ENCODE results near the gene PLEKHG5.

Gene PLEKHG5

DNA sequence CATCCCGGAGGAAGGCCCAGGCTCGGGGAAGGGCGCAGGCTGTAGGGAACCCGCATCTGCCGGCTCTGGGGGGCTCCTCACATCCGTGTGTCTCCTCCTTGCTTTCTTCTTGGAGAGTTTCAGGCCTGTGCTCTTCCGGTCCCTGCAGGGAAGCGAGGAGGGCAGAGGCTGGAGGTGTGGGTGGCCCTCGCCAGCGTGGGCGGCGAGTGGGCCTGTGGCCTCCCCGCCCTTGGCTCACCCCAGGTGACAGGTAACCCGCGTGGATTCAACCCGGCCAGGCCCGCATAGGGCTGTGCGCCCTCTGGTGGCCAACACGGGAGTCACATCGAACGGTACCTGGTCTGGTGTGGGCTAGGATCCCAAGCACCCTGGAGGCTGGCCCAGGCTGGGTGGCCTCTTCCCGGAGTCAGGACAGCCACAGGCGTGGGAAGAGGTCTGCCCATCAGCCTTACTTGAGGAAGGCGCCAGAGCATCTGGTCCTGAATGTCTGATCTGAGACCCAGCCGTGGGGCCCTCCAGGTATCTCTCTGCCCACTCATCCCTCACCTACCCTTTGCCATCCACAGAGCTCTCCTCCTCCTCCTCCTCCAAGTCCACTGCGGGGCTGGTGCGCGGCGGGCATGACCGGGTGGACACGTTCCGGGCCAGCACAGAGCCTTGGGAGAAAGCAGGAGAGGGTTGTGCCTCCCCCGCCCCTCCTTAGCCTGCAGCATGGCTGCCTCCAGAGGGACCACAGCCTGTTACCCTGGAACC is 15.9 kb downstream of the PLEKHG5 start:
- DNase-seq: peak; percentile 86

DNA sequence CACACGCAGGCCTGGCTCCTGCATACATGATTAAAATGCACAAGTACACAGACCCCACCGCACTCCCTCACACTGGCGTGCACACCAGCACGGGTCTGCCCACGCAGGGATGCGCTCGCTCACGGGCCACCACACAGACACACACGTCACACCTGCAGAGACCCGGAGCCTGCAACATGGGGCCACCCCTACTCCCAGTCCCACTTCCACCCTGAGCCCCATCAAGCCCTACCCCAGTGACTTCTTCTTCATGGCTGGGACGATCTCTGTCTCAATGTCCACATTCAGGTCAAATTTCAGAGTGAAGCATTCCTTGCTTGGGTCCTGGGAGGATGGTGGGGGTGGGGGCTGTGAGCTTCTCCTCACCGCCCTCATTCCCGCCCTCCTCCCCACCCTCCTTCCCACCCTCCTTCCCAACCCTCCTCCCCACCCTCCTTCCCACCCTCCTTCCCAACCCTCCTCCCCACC is 16.6 kb downstream of the PLEKHG5 start:
- DNase-seq: no peak

DNA sequence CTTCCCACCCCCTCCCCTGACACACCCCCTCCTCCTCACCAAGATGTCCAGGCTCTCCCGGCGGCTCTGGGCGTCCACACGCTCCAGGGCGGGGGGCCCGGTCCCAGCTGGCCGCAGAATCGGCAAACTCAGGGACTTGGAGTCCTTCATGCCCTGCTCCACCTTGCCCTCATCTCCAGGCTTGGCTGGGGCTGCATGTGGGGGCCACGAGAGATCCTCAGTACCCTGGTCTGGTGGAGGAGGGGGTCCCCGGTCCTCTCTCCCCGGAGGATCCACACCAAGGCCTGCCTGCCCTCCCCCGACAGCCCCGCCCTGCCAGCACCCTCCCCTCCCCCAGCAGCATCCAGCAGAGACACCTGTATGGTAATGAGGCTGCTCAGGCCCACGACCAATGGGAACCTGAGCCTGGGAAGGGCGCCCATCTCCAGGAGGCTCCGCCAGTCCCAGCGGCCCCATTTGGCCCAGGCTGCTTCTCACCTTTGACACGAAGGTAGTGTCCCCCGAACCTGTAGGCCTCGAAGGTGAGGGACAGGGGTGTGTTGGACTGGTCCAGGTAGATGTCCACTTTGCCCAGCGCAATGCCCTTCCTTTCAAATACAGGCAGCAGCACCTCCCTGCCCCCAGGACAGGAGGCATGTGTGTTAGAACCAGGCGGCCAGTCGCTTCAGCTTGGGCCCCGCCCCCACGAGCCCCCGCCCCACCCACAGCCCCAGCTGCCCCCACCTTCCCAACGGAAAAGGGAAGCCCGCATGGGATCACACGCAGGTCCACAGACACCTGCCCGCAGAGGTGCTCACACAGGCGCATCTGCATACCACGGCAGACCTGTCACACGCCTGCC is 17.3 kb downstream of the PLEKHG5 start:
- no peak for DNase-seq

DNA sequence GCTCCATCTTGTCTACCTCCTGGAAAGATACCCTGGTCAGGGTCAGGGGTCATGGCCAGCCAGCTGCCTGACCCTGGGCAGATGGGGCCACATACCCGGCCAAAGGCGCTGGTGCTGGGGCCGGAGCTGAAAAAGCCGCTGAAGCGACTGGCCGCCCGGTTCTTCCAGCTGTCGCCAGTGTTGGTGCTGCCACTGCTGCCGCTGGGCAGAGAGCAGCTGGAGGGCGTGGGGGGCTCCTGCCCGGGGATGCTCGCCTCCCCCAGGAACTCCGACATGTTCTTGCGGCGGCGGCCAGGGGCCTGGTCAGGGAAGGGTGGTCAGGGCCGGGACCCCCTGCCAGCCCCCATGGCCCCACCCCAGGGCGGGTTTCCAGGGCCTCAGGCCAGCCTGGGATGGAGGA is 18.3 kb downstream of the PLEKHG5 start:
- no peak for DNase-seq

DNA sequence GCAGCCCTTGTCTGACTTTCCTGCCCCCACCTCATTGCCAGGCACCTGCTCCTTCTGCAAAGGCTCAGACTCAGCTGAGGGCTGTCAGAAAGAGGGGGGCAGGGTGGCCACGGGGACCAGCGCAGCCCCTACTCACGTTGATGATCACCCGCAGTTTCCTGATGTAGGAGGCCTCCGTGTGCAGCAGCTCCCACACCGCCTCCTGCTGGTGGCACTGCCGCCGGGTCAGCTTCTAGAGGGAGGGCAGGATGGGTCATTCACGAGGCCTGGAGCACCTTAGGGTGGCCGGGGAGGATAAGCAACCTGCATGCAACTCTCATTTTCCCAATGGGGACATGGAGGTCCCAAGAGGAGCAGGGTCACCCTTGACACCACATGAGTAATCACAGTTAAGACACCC is 19.1 kb downstream of the PLEKHG5 start:
- DNase-seq: no peak

DNA sequence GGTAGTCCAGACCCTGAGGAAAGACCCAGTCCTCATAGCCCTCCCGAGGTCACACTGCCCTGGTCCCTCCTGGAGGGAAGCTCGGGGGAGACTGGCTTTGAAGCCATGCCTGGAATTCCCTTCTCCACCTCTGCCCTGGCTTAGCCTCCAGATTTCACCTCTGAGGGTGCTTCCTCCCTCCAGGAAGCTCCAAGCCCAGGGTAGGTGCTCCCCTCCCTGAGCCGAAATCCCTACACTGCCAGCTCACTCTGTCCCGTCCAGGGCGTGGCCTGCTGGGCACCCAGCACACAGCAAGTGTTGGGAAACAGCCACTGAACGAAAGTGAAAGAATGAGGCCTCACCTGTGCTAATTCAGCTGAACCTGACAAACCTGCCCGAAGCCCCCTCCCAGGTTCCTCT is 19.5 kb downstream of the PLEKHG5 start:
- DNase-seq: no peak

DNA sequence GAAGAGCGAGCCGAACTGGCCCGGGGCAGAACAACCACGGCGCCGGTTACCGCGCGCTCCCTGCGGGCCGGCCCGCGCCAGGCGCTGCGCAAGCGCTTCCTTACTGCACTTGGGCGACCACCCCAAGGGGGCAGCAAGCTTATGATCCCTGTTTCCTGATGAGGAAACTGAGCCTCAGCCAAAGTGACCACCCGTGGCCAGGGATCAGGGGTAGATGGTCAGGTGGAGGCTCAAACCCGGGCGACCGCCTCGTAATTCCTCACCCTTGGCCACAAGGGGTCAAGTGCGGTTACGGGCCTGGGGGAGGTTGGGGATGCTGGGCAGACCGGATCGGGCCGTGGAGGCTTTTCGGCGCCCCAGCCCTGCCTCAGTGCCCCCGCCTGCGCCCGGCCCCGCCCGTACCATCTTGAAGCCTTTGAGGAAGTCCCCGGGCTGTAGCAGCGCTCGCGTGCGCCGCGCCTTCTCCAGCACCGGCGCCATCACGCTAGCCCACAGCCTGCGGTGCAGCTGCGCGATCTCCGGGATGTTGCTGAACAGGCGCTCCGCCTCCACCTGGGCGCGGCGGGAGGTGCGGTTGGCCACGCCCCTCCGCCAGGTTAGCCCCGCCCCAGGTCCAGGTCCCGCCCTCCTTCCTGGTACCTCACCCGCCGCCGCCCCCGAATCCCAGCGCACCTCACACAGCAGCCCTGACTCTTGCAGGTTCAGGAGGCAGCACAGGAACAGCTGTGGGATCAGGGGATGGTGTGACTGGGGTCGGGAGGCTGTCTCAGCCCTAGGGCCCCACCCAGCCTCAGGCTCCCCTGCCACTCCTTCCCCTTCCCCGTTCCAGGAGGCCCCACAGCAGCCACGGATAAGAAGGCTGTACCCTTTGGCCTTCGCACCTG is 20.1 kb downstream of the PLEKHG5 start:
- DNase-seq: no peak

DNA sequence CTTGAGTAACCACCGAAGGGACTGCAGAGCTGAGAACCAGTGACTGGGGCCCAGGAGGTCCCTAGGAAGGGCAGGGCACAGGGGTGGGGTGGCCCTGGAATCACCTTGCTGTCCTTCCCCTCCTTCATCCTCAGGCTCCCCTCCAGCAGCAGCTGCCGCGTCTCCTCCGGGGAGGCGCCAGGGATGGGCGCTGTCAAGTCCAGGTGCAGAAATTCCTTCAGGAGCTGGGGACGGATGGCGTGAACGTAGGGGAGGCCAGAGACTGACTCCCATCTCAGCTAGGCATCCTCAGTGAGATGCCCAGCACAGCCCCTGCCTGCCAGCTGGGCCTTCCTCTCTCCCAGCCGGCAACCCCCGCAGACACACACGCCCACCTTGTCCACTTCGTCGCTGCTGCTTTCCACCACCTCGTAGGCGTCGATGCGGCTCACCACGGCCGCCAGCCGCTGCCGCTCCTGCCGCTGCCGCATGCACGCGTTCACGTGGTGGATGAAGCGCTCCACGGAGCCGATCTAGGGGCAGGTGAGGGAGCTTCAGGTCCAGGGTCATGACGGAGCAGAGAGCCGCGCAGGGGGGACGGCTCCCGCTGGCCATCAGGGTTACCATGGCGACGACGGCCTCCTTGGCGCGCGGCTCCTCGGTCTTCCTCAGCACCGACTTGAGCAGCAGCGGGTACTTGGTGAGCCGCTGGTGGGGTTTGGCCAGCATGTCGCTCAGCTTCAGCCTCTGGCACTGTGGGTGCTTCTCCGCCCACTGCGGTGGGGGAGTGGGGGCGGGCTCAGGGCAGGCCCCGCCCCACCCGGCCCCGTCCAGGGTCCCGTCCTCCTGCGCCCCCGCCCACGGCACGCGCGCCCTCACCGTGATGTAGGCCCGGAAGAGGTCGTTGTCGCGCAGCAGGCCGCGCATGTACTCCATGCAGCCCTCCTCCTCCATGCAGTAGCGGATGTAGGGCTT is 21.1 kb downstream of the PLEKHG5 start:
- no peak for DNase-seq

DNA sequence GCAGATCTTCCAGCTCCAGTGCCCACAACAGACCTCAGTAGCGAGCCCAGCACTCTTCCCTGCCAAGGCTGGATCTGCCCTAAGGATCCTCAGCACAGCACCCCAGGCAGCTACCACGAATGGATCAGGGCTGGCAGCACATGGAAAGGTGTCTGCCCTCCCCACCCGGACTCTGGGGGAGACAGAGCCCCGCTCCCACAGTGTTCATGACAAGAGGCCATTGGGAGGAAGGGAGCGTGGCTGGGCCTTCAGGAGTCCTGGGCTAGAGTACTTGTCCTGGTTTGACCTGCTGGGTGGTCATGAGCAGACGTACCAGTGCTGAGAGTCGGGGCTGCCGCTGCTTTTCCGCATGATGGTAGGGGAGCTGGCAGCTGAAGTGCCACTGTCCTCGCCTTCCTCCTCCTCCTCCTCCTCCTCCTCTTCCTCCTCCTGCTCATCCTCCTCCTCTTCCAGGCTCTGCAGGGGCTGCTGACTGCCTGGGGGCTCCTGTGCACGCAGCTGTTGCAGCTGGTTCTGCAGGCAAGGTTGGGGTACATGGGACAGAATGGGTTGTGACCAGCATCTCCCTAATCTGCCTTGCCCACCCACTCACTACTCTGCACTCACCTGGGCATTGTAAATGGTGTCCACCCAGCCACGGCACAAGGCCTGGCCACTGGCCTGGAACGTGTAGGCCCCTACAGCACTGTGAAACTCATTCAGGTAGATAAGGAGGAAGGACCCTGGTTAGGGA is 22.6 kb downstream of the PLEKHG5 start:
- DNase-seq: no peak

DNA sequence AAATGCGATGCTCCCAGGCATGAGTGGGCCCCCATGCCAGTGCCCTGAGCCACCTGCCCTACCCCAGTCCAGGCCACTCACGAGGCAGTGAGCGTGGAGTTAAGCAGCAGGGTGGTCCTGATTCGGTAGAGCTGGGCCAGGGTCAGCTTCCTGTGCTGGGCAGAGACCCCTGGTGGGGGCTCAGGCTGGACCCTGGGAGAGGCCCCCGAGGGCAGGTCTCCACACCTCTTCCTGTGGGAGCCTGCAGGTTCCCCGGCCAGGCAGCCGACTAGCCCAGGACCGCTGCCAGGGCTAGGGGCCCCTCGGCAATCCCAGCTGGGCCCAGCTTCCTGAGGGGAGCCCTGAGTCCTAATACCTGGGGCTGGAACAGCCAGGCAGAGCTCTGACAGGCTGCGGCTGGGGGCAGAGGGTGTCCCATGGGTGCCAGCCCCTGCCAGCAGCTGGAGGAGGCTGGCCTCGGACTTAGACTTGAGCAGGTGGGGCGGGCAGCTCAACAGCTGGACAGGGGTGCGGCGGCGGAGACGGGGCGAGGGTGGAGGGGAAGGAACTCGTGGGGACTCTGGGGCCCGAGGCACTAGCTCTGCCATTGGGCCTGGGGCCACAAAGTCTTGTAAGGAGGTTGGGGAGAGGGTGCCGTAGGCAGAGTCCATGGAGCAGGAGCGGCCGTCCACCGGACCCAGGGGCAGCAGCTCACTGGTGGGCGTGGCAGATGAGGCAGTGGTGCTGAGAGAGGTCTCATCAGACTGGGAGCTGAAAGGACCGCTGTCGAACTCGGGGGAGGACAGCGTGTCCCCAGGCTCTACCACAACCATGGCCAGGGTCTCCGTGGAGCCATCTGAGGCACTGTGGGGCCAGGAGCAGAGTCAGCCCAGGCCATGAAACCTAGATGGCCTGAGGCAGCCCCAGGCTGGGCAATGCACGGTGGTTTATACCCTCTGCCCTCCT is 23.5 kb downstream of the PLEKHG5 start:
- no peak for DNase-seq

DNA sequence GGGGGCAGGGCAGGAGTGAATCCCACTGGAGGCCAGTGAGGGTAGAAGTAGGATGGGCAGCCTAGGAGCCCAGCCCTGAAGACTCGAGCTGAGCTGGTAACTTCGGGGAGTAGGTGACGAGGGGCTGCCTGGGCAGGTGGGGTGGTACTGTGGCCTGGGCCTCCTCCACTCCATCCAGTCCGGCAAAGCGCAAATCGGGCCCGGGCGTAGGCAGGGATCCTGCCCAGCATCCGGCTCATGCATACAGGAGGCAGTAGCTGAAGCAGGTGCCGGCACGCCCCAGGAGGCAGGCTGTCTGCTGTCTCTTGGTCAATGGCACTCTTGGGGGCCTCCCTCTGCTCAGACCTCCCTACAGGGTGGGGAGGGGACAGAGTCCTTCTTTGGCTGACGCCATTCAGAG is 24.2 kb downstream of the PLEKHG5 start:
- DNase-seq: no peak

DNA sequence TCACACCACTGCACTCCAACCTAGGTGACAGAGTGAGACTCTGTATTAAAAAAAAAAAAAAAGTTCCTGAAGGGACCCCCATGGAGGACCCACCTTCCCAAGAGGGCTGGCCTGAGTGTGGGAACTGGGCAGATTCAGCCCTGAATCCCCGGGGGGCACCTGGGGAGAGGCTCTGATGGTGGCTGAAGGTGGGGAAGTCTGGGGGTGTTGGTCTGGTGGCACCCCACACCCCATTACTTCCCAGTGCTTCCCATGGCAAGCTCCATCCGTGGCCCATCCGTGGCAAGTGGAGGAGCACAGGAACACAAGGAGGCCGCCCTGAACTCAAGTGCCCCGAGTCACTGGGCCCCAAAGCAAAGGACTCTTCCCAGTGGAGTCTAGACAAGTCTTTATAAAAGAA is 24.7 kb downstream of the PLEKHG5 start:
- no peak for DNase-seq

DNA sequence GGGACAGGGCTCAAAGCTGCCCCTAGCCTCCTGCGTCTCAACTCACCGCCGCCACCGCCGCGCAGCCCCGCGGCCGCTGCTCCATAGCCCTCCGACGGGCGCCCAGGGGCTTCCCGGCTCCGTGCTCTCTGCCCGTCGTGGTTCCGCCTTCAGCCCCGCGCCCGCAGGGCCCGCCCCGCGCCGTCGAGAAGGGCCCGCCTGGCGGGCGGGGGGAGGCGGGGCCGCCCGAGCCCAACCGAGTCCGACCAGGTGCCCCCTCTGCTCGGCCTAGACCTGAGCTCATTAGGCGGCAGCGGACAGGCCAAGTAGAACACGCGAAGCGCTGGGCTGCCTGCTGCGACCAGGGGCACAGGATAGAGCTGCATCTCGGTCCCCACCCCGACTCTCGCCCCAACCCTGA is 25.4 kb downstream of the PLEKHG5 start, which contains the start of gene TNFRSF25:
TSS of gene TNFRSF25 (minus strand) at position 151 of the 400 bp plus-strand sequence. CDS start at position 85, 66 bp downstream.
- DNase-seq: peak; percentile 60

DNA sequence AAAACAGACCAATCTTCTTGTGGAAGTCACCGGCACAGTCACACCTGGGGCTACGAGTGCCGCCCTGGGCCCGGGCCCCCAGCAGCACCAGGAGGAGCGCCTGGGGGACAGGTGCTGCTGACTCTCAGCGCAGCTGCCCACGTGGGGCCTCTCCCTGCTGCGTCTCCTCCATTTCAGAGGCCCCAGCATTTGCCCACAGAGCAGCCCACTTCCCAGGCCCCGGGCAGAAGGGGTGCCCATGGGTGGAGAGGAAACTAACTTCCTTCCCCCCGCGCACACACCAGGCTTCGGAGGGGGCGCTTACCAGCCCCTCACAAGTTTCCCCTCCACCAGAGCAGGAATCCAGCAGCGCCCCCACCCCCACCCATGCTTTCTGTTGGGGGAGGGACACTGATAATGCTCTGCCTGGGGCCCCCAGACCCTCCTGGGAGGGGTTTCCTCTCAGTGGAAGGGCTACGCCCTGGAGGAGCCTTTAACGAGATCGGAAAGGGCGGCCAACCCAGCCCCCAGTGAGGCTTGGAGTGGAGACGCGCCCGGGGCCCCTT is 25.9 kb downstream of the PLEKHG5 start:
- DNase-seq: peak; percentile 53

DNA sequence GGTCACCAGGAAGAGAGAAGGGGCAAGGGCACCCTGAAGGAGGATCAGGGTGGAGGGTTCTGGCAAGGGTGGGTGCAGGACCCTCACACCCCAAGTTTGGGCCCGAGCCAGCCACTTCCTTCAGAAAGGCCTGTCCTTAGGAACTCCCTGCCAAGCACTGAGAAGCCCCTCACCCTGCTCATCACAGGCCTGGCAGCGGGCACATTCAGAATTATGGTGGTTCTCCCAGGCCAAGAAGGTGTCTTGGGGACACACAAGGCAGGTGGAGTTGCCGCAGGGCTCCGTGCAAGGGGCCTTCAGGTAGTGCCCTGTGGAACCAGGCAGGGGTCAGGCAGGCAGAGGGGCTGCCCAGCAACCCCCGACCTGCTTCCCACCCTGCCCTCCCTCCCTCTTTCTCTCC is 26.6 kb downstream of the PLEKHG5 start:
- no peak for DNase-seq

DNA sequence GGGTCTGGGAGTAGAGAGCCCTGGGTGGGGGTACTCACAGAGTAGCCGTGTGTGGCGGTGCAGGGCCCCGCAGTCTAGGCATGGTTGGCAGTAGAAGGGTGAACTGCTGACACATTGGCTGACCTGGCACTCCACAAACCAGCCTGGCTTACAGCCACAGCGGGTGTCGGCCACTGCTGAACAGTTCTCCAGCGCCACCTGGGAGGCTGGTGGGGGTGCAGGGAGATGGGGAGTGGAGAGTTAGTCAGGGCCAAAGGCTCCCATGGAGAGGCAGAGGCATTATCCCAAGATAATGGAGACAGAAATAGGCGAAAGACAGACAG is 27.0 kb downstream of the PLEKHG5 start:
- DNase-seq: no peak

DNA sequence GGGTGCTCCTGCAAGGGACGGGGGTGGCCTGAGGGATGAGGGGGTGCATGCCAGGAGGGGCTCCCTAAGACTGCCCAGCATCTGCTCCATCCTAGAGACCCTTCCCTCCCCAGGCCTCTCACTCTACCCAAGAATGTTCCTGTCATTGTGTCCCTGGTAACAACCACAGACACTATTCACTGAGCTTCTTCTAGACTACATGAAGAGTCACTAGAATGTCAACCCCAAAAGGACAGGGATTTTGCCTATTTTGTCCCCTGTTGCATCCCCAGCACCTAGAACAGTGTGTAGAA is 28.4 kb downstream of the PLEKHG5 start:
- no peak for DNase-seq

DNA sequence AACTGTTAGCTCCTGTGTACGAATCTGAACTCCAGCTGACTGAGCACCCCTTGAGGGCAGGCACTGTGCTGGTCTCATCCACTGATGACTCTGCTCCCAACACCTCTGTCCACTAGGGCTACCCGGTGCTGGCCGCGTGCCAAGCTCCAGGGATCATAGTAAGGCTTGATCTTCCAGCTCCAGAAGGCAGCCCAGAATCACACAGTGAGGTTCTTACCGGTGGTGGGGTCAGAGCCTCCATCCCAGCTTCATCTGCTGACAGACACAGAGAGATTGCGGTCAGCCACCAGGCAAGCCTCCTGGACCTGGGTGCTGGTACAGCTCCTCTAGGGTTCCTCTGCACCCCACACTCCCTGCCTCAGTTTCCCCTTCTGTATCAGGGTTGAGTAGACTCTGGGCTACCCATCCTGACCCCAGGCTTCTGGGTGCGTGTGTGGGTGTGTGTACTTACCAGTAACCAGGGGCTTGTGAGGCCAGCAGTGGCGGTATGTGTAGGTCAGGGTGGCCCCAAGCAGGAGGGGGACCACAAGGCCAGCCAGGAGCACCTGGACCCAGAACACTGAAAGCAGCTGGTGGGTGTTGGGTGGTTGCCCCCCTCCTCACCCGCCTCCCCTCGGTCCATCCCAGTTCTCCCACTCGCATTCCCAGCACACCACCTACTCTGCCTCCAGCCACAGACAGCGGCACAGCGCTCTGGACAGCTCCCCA is 28.9 kb downstream of the PLEKHG5 start:
- DNase-seq: no peak

Measured in activated CD8-positive, alpha-beta memory T cell treated with anti-CD3 and anti-CD28 coated beads, Interleukin-2, amount 50 U/mL, for 4 hours (primary cell).